GM19372 (cell line): ENCODE data around the gene HEPH.
"Not testable (repeated sequence)": the region's sequence is repeated elsewhere in the genome, so short reads cannot be mapped to it uniquely, and the experiment has no call there.

Source experiments
- ATAC-seq: cut with Tn5 transposase; IDR thresholded peaks from one replicate; pipeline ENCODE4 v1.9.1; 2021; ENCODE audit warnings: mild to moderate bottlenecking, low read depth, moderate library complexity; ENCODE audit not compliant: unreplicated experiment

HEPH gene, protein sequence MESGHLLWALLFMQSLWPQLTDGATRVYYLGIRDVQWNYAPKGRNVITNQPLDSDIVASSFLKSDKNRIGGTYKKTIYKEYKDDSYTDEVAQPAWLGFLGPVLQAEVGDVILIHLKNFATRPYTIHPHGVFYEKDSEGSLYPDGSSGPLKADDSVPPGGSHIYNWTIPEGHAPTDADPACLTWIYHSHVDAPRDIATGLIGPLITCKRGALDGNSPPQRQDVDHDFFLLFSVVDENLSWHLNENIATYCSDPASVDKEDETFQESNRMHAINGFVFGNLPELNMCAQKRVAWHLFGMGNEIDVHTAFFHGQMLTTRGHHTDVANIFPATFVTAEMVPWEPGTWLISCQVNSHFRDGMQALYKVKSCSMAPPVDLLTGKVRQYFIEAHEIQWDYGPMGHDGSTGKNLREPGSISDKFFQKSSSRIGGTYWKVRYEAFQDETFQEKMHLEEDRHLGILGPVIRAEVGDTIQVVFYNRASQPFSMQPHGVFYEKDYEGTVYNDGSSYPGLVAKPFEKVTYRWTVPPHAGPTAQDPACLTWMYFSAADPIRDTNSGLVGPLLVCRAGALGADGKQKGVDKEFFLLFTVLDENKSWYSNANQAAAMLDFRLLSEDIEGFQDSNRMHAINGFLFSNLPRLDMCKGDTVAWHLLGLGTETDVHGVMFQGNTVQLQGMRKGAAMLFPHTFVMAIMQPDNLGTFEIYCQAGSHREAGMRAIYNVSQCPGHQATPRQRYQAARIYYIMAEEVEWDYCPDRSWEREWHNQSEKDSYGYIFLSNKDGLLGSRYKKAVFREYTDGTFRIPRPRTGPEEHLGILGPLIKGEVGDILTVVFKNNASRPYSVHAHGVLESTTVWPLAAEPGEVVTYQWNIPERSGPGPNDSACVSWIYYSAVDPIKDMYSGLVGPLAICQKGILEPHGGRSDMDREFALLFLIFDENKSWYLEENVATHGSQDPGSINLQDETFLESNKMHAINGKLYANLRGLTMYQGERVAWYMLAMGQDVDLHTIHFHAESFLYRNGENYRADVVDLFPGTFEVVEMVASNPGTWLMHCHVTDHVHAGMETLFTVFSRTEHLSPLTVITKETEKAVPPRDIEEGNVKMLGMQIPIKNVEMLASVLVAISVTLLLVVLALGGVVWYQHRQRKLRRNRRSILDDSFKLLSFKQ

DNA sequence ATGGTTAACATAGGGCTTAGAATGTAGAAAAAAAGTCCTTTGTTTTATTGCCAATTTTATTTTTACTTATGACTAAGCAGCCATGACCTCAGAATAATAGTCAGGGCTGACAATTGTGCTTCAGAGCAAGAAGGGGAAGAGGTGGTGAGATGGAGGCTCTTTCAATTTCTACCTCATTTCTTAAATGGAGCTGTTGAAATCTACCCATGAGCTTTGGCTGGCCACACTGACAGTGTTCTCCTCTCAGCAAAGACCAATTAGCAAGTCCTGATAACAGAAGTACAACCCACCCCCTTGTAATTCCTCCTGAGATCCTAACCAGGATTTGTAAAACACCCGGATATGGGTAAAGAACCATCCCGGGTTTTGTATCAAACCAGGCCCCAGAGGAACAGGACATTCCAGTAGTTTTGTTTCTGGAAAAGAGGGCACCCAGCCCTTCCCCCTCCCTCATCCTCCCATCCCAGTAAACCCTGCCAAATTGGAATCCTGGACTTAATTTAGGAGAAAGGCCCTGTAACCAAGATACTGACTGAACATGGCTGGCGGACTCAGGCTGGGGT lies at the start of gene HEPH:
Gene HEPH (plus strand): TSS at position 399 of the 563 bp plus-strand sequence. CDS start 6,324 bp downstream, outside the sequence.
- ATAC-seq, result no peak

DNA sequence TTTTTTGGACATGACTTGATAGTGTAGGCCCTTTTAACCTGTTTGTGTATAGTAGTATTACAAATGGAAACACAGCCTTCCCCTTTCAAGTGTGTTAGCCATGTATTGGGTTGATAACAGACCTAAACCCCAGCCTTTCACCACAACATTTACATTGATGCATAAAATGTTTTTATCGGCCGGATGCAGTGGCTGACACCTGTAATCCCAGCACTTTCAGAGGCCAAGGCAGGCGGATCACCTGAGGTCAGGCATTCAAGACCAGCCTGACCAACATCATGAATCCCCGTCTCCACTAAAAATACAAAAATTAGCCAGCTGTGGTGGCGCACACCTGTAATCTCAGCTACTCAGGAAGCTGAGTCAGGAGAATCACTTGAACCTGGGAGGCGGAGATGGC lies 45.3 kb upstream of the HEPH start:
- not testable (repeated sequence) for ATAC-seq

DNA sequence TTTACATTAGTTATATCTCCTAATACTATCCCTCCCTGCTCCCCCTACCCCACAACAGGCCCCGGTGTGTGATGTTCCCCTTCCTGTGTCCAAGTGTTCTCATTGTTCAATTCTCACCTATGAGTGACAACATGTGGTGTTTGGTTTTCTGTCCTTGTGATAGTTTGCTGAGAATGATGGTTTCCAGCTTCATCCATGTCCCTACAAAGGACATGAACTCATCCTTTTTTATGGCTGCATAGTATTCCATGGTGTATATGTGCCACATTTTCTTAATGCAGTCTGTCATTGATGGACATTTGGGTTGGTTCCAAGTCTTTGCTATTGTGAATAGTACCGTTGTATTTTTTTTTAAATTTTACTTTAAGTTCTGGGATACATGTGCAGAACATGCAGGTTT lies 42.7 kb upstream of the HEPH start:
- ATAC-seq, result not testable (repeated sequence)

DNA sequence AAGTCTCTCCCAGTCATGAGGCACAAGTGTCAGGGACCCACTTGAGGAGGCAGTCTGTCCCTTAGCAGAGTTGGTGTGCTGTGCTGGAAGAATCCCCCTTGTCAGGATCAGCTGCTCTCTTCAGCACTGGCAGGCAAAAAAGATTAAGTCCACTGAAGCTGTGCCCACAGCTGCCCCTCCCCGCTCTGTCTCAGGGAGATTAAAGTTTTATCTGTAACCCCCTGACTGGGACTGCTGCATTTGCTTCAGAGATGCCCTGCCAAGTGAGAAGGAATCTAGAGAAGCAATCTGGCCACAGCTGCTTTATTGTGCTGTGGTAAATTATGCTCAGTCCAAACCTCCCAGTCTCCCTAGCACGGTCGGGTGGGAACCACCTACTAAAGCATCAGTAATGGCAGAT lies 37.4 kb upstream of the HEPH start:
- no peak for ATAC-seq

DNA sequence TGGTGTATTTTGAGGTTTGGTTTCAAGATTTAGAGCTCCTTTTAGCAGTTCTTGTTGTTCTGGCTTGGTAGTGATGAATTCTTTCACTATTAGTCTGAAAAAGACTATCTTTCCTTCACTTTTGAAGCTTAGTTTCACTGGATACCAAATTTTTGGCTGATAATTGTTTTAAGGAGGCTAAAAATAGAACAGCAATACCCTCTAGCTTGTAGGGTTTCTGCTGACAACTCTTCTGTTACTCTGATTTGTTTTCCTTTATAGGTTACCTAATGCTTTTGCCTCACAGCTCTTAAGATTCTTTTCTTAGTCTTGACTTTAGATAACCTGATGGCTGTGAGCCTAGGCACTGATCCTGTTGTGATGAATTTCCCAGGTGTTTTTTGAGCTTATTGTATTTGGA lies 33.6 kb upstream of the HEPH start:
- no peak for ATAC-seq

DNA sequence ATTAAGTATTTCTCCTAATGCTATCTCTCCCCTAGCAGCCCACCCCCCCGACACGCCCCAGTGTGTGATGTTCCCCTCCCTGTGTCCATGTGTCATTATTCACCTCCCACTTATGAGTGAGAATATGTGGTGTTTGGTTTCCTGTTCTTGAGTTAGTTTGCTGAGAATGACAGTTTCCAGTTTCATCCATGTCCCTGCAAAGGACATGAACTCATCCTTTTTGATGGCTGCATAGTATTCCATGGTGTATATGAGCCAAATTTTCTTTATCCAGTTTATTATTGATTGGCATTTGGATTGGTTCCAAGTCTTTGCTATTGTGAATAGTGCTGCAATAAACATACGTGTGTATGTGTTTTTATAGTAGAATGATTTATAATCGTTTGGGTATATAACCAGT lies 28.8 kb upstream of the HEPH start:
- ATAC-seq, result not testable (repeated sequence)

DNA sequence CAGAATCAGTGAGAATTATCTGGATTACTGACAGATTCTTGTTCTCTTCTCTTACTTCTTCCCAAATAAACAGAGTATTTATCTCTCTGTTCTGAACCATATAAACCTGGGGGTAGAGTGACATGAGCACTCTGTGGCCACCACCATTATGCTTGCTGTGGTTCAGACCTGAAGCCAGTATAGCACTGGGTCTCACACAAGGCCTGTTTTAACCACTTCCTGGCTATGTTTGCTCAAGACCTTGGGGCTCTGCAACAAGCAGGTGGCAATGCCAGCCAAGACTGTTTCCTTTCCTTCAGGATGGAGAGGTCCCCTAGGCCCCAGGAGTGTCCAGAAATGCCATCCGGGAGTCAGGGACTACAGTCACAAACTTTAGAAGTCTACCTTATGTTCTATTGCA lies 21.7 kb upstream of the HEPH start:
- ATAC-seq, result no peak

DNA sequence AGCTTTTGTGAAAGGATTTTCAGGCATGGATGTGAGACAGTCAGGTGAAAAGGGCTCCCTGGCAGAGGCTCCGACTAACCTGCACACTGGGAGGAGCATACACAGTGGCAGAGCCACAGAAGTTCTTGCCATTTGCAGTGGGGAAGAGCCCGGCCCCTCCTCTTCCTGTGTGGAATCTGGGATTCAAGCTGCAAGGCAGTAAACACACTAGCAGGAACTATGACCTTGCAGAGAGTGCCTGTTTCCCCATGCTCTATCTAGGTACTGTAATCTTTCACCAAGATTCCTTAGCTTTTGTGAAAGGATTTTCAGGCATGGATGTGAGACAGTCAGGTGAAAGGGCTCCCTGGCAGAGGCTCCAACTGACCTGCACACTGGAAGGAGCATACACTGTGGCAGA lies 19.8 kb upstream of the HEPH start:
- no peak for ATAC-seq

DNA sequence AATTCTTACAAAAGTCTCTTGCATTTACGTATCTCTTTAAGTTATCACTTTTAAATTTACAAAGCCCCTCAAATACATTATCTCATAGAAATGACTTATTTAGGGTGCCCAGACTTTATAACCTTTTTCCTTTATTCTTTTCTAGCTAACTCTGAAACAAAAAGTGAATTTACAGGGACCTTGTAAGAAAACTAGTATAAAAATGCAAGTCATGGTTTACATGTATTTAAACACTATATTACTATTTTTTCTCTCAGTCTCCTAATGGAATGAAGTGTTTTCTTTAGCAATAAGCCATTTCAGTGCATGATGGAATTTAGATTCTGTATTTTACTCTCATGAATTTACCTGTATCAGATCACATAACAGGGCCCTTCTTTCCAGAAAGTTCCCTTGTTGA lies 14.5 kb upstream of the HEPH start:
- ATAC-seq, result no peak

DNA sequence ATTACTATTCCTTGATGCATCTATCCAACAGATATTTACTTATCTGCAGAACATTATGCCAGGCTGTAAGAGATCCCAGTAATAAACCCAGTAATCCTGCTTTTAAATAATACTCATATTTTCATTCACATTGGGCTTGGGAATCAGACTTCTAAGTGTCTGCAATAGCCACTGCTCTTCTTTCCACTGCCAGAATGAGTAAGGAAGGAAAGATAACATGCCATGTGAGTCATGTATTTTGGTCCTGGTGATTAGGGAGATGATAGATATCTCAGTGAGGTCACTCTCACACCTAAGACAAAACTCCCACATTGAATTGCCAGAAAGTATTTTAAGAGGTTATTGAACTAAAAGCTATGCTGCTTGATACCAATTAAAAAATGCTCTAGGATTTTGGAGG lies 13.9 kb upstream of the HEPH start:
- ATAC-seq, result no peak

DNA sequence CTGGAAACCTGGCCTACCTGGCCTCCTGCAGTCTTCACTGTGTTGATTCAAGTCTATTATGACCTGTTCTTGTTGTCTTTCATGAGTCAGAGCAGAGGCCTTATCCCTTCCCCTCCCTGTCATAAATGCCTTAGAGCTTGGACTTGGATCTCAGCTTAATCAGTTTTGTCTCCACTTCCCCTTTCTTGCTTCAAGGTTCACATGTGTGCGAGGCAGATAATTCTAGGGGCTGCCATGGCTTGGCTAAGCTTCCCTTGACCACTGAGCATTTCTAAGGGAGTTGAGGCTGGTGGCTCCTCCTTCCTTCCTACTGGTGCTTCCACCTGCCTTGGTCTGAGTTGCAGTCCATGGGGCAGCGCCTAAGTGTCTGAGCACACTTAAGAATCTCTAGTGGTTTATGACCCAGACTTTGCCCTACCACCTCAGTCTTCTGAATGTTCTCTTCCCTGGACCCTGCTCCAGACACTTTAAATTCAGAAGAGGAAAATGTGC lies 1.7 kb upstream of the HEPH start:
- no peak for ATAC-seq

DNA sequence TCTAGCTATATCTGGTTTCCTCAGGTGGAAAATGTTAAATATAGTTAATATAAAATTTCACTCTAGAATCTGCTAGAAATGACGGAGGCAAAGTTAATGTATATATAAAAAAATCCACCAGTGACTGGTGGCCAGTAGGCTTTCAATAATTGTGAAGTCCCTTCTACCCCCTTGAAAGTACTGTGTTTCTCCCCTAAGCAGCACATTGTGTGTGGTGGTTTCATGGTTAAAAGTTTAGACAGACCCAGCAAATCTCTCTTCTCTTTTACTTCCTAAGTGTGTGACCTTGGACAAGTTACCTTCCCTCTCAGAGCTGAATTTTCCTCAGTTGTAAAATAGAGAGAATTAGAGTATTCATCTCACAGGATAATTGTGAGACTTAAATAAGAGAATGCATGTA lies 600 bp upstream of the HEPH start:
- ATAC-seq, result no peak

DNA sequence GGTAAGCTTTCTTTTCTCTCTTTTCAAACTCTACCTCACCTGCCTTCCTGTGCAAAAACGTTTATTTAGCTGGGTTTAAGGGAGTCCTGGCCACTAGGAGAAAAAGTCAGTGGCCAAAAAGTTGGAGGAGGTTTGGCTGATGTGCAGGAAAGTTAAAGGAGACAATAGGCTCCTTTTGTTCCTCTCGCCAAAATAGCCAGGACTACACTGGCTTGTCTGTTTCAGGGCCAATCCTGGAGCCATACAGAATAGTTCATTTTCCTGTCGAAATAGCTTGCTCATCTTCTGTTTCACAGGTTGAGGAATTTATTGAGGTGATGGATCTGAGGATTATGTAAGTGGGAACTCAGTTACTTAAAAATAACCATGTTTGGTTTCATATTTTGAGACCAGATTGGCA lies 423 bp downstream of the HEPH start:
- no peak for ATAC-seq

DNA sequence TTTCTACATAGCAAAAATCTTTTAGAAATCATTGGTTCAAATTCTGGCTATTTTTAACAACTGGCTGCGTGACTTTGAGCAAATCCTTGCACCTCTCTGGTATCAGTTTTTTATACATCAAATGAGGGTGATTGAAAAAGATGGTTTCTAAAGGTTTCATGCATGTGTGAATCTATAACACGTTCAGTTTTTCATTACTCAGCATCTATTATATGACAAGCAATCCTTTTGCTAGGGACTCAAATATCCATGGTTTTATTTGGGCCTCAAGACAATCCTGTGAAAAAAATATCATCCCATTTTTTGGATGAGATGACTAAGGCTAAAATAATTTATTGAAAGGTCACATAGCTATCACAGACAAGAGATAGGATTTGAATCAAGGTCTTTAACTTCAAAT lies 884 bp downstream of the HEPH start:
- no peak for ATAC-seq

DNA sequence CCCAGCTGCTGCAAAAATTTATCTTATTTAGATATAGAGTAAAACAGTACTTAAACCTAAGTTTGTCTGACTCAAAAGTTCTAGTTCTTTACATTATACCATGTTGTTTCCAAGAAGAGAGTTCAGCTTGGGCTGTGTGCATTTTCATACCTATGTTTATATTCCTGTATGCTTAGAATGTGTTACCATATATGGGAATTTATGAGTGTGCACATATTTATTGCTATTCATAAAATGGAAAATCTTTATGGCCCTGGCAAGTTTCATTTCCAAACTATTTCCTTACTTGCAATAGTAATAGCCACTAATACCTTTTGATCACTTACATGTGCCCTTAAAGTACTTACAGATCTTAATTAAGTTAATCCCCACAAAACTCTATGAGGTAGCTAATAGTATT lies 2.6 kb downstream of the HEPH start:
- ATAC-seq, result no peak

DNA sequence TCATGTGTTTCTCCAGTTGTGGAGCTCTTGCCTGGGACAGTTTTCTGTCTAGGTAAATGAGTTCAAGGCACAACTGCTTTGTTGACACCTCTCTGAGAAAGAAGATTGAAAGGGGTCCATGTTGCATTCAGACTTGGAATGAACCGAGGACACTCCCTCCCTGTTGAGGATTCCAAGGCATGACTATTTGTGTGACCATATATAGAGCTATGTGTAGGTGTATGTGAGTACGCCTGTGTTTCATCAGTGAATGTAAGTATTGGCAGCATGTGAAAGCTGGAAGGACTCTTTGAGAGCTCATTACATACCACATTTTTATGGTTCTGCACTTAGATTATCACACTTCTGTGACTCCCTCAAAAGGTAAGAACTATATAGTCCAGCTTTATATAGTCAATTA lies 3.4 kb downstream of the HEPH start:
- ATAC-seq, result no peak

DNA sequence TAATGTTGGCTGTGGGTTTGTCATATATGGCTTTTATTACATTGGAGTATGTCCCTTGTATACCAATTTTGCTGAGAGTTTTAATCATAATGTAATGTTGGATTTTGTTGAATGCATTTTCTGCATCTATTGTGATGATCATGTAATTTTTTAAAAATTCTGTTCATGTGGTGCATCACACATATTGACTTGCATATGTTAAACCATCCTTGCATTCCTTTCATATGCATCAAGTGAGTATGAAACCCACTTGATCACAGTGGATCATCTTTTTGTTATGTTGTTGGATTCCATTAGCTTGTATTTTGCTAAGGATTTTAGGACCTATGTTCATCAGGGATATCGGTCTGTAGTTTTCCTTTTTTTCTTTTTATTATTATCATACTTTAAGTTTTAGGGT lies 12.1 kb downstream of the HEPH start:
- ATAC-seq, result no peak

DNA sequence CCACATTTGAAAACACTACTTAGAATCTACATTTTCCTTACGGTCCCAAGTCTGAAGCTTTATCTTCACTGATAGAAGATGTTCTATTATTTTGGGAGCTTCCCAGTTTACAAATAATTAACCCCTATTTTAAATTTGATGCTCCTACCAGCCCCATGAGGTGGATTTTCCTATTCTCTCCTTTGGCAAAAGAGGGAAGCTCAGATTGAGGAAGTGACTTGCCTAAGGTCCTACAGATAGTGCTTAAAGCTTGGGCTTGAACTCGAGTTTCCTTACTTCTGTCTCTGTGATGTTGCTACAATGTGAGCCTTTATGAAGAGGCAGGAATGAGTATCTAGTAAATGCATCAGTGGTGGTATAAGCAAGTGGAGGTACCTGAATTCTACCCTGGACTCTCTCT lies 27.5 kb downstream of the HEPH start:
- no peak for ATAC-seq

DNA sequence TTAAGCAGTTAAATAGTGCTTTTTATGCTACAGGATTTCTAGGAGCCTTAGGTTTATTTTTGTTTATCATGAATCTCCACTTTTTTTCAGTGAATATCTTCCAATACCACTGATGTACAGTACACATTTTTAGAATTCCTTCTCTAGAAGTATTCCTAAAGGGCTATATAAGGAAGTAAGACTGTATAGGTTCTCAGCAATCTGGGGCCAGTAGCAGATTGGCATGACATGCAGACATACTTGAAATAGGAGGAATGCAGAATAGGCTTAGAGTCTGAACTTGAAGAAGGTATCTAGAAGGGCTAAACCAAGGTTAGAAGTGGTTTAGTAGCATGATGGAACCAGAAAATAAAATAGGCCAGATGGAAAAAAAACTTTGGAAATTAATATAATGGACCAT lies 29.8 kb downstream of the HEPH start:
- no peak for ATAC-seq

DNA sequence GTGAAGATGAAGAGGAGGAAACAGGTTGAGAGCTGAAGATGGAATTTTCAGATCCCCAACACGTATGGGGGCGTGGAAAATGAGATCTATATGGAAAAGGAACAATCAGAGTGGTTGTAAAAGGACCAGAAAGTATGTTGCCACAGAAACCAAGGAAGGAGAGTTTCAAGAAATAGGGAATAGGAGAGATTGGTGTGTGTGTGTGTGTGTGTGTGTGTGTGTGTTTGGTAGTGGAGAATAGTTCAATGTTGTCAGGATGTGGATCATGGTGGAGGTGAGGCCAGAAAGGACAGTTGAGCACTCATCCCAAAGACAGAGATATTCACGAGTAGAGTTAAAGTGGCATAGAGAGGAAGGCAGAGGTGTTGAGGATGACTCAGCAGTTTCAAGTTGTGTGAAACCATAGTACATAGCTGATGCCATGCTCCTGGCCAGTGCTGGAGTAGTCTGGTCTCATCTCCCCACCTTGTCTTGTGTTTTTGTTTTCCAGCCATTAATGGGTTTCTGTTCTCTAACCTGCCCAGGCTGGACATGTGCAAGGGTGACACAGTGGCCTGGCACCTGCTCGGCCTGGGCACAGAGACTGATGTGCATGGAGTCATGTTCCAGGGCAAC lies 36.1 kb downstream of the HEPH start:
- ATAC-seq, result peak; percentile 80
